AG04449 (cell line): ENCODE results near the gene F10.

Experiments
- CTCF ChIA-PET: fragments of 350-600 bp; formaldehyde crosslinking; extraction: SDS; loops from one replicate; lab custom pipeline; 2021; ENCODE audit warnings: antibody characterized with exemption; lab: Yijun Ruan, JAX
- POLR2A ChIA-PET: fragments of 400-600, 350-600 bp; formaldehyde crosslinking; extraction: SDS; loops from one replicate; lab custom pipeline; 2020; ENCODE audit warnings: antibody characterized with exemption, inconsistent platforms; lab: Yijun Ruan, JAX
- DNase-seq: peaks from one replicate; pipeline ENCODE4 v3.0.0-alpha.2; 2010; ENCODE audit warnings: low read depth, low spot score
- H3K4me3 ChIP-seq: 2 replicates; pipeline ENCODE4 v1.5.1; 2011; ENCODE audit warnings: low read depth, mild to moderate bottlenecking, control low read depth, low read length
- TF ChIP-seq, protein P1 (sequence below): IDR thresholded peaks from one replicate; pipeline ENCODE4 v1.5.1; 2011; ENCODE audit warnings: mild to moderate bottlenecking, moderate library complexity, low read length, control low read depth, inconsistent platforms; ENCODE audit not compliant: insufficient read depth; ENCODE audit errors: missing control alignments

The F10 gene

DNA sequence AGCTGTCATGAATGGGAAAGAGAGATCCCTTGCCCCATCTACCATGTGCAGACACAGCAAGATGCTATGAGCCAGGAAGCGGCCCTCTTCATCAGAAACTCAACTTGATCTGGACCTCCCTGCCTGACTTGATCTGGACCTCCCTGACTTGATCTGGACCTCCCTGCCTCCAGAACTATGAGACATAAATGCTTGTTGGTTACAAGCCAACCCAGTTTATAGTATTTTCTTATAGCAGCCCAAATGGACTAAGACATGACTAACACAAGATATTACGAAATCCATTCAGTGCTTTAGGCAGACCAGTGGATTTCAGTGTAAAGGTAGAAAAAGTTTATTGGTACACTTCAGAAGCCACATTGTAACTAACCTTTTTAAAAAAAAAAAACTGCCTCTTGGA, 70.3 kb downstream of the F10 start:
- no peak overlapping the region for H3K4me3 ChIP-seq
- TF ChIP-seq, protein P1, sequence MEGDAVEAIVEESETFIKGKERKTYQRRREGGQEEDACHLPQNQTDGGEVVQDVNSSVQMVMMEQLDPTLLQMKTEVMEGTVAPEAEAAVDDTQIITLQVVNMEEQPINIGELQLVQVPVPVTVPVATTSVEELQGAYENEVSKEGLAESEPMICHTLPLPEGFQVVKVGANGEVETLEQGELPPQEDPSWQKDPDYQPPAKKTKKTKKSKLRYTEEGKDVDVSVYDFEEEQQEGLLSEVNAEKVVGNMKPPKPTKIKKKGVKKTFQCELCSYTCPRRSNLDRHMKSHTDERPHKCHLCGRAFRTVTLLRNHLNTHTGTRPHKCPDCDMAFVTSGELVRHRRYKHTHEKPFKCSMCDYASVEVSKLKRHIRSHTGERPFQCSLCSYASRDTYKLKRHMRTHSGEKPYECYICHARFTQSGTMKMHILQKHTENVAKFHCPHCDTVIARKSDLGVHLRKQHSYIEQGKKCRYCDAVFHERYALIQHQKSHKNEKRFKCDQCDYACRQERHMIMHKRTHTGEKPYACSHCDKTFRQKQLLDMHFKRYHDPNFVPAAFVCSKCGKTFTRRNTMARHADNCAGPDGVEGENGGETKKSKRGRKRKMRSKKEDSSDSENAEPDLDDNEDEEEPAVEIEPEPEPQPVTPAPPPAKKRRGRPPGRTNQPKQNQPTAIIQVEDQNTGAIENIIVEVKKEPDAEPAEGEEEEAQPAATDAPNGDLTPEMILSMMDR = no peak
- POLR2A ChIA-PET = no interaction called here
- CTCF ChIA-PET = no interaction called here
- no peak for DNase-seq

DNA sequence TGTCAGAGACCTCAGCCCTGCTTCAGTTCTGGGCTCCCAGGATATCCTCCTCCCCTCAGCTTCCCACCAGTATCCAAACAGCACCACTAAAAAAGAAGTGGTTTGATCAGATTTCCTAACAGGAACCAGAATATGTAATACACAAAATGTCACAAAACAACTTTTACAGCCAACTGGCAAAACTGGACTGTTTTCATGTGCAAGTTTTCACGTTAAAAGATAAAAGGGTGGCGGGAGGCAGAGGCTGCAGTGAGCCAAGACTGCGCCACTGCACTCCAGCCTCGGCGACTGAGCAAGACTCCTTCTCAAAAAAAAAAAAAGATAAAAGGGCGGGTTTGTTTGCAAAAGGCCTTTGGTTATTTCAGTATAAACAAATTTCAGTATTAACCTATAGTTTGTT, 72.8 kb downstream of the F10 start:
- no peak for DNase-seq
- H3K4me3 ChIP-seq = no peak overlapping the region
- CTCF ChIA-PET = no interaction called here
- TF ChIP-seq, protein P1 = no peak
- POLR2A ChIA-PET = no interaction called here

DNA sequence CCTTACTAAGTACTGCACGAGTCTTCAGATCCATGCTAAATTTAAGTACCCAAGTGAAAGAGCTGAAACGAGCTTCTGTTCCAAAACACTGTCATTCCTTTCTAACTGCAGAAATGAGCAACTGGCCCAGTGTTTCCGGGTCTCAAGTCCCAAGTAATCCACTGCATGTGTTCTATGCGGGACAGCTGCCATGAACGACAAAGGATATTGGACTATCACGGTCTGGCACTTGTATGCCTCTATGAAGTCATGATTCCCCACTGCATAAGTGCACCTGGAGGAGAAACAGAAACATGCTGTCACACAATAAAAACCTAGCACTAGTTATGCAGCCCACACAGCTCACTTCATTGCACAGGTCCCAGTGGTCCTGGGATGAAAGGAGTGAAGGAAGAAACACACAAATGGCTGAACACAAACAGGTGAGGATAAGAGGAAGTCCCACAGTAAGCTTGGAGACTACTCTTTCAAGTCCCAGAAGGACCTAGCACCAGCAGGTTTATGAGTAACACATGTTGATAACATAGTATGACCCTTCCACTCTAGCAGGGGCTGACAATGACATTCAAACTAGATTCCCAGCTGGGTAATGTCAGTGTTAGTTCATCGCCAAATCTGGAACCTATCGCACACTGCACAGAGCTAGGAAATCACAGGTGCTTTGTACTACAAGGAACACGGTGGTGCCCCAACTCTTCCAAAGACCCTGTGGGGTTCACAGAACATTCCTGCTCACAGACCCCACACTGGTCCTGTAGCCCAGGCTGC, 74.6 kb downstream of the F10 start:
- no peak for DNase-seq
- TF ChIP-seq, protein P1 = no peak
- CTCF ChIA-PET = interaction anchor here (0.8 kb wide), 1 partner anchor 17 kb away, joined by 3 read pairs; no protein-coding TSS in a partner anchor
- POLR2A ChIA-PET = no interaction called here
- no peak overlapping the region for H3K4me3 ChIP-seq
